DOHH2 (cell line): ENCODE results near the gene LIMK2.

ENCODE experiments used
- H3F3A ChIP-seq: fragments of 200-600 bp; sonication (generic), shearing (Covaris generic); 2 replicates; pipeline ENCODE4 v1.6.0; 2016; ENCODE audit warnings: antibody characterized with exemption, mild to moderate bottlenecking; ENCODE audit not compliant: control insufficient read depth, insufficient read depth
- H3K27ac ChIP-seq: fragments of 200-600 bp; sonication (generic); 2 replicates; pipeline ENCODE4 v1.5.1; 2014; ENCODE audit warnings: low read depth, mild to moderate bottlenecking, low read length, moderate library complexity
- H3K27me3 ChIP-seq: fragments of 200-600 bp; sonication (generic); 2 replicates; pipeline ENCODE4 v1.6.1; 2014; ENCODE audit warnings: mild to moderate bottlenecking, low read length, mixed read lengths; ENCODE audit not compliant: control insufficient read depth
- H3K36me3 ChIP-seq: fragments of 200-600 bp; sonication (generic); 2 replicates; pipeline ENCODE4 v1.6.1; 2014; ENCODE audit warnings: mild to moderate bottlenecking, low read length, moderate library complexity, mixed read lengths; ENCODE audit not compliant: control insufficient read depth
- H3K4me1 ChIP-seq: fragments of 200-600 bp; sonication (generic); 2 replicates; pipeline ENCODE4 v1.6.1; 2014; ENCODE audit warnings: mild to moderate bottlenecking, low read length, mixed read lengths; ENCODE audit not compliant: control insufficient read depth
- H3K4me2 ChIP-seq: fragments of 200-600 bp; sonication (generic); 2 replicates; pipeline ENCODE4 v1.6.0; 2014; ENCODE audit warnings: mild to moderate bottlenecking, low read length, moderate library complexity
- H3K4me3 ChIP-seq: fragments of 200-600 bp; sonication (generic); 2 replicates; pipeline ENCODE4 v1.5.1; 2014; ENCODE audit warnings: mild to moderate bottlenecking, low read length, mixed read lengths
- H3K79me2 ChIP-seq: fragments of 200-600 bp; sonication (generic); 2 replicates; pipeline ENCODE4 v1.6.1; 2014; ENCODE audit warnings: mild to moderate bottlenecking, low read length, mixed read lengths; ENCODE audit not compliant: control insufficient read depth
- H3K9me2 ChIP-seq: fragments of 200-600 bp; sonication (generic); replicated peaks from 2 replicates; pipeline ENCODE4 v1.6.1; 2014; ENCODE audit warnings: mild to moderate bottlenecking, low read length, mixed read lengths; ENCODE audit not compliant: control insufficient read depth
- H3K9me3 ChIP-seq: fragments of 200-600 bp; sonication (generic); 2 replicates; pipeline ENCODE4 v1.6.1; 2014; ENCODE audit warnings: antibody characterized with exemption, low read length, mixed read lengths; ENCODE audit not compliant: control insufficient read depth, insufficient read depth
- H4K20me1 ChIP-seq: fragments of 200-600 bp; sonication (generic); 2 replicates; pipeline ENCODE4 v1.6.0; 2014; ENCODE audit warnings: low read depth, mild to moderate bottlenecking, antibody characterized with exemption, low read length, moderate library complexity; ENCODE audit not compliant: control insufficient read depth, insufficient read depth
- EZH2phosphoT487 ChIP-seq: fragments of 200-600 bp; sonication (generic); IDR thresholded peaks from 2 replicates; pipeline ENCODE4 v1.6.1; 2017; ENCODE audit warnings: borderline replicate concordance, mild to moderate bottlenecking, antibody characterized with exemption, low read length, moderate library complexity, mixed read lengths
- TF ChIP-seq, protein P1 (sequence below): fragments of 200-600 bp; sonication (generic); IDR thresholded peaks from one replicate; pipeline ENCODE4 v1.5.1; 2014; ENCODE audit warnings: antibody characterized with exemption, mild to moderate bottlenecking, low read depth, low read length; ENCODE audit not compliant: poor library complexity, severe bottlenecking

Gene LIMK2

GRCh38 chr22:31271026-31271425 lies 58.9 kb downstream of the LIMK2 start:
- H3K79me2 ChIP-seq = no peaks in the 10 kb centered on the region
- no peaks in the 10 kb centered on the region for H3K9me2 ChIP-seq
- peaks cover 38% of the 10 kb centered on the region for H3K36me3 ChIP-seq
- H3K4me1 ChIP-seq = no peaks in the 10 kb centered on the region
- H3K27me3 ChIP-seq = no peaks in the 10 kb centered on the region
- no peak overlapping the region for H3K4me3 ChIP-seq
- H3K4me2 ChIP-seq = no peak overlapping the region
- H3K27ac ChIP-seq = no peak overlapping the region
- peaks cover 2% of the 10 kb centered on the region; the same call in 1 of the 2 replicates for H3F3A ChIP-seq
- no peaks in the 10 kb centered on the region for H4K20me1 ChIP-seq
- H3K9me3 ChIP-seq = no peaks in the 10 kb centered on the region
- TF ChIP-seq, protein P1, sequence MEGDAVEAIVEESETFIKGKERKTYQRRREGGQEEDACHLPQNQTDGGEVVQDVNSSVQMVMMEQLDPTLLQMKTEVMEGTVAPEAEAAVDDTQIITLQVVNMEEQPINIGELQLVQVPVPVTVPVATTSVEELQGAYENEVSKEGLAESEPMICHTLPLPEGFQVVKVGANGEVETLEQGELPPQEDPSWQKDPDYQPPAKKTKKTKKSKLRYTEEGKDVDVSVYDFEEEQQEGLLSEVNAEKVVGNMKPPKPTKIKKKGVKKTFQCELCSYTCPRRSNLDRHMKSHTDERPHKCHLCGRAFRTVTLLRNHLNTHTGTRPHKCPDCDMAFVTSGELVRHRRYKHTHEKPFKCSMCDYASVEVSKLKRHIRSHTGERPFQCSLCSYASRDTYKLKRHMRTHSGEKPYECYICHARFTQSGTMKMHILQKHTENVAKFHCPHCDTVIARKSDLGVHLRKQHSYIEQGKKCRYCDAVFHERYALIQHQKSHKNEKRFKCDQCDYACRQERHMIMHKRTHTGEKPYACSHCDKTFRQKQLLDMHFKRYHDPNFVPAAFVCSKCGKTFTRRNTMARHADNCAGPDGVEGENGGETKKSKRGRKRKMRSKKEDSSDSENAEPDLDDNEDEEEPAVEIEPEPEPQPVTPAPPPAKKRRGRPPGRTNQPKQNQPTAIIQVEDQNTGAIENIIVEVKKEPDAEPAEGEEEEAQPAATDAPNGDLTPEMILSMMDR = no peak
- TF ChIP-seq EZH2phosphoT487 = no peak

- no peaks in the 10 kb centered on the region for H3K9me2 ChIP-seq
- no peaks in the 10 kb centered on the region for H3K4me1 ChIP-seq
- H3K27ac ChIP-seq = no peak overlapping the region
- no peaks in the 10 kb centered on the region for H3K9me3 ChIP-seq
- no peak overlapping the region for H3K4me3 ChIP-seq
- TF ChIP-seq, protein P1 = no peak
- TF ChIP-seq EZH2phosphoT487 = no peak
- H3F3A ChIP-seq = peaks cover 2% of the 10 kb centered on the region; the same call in 1 of the 2 replicates
- H3K27me3 ChIP-seq = no peaks in the 10 kb centered on the region
- H4K20me1 ChIP-seq = no peaks in the 10 kb centered on the region
- no peaks in the 10 kb centered on the region for H3K79me2 ChIP-seq
- H3K36me3 ChIP-seq = peaks cover 33% of the 10 kb centered on the region
- no peak overlapping the region for H3K4me2 ChIP-seq
Measured at GRCh38 chr22:31271485-31271884, 59.4 kb downstream of the LIMK2 start.

DNA sequence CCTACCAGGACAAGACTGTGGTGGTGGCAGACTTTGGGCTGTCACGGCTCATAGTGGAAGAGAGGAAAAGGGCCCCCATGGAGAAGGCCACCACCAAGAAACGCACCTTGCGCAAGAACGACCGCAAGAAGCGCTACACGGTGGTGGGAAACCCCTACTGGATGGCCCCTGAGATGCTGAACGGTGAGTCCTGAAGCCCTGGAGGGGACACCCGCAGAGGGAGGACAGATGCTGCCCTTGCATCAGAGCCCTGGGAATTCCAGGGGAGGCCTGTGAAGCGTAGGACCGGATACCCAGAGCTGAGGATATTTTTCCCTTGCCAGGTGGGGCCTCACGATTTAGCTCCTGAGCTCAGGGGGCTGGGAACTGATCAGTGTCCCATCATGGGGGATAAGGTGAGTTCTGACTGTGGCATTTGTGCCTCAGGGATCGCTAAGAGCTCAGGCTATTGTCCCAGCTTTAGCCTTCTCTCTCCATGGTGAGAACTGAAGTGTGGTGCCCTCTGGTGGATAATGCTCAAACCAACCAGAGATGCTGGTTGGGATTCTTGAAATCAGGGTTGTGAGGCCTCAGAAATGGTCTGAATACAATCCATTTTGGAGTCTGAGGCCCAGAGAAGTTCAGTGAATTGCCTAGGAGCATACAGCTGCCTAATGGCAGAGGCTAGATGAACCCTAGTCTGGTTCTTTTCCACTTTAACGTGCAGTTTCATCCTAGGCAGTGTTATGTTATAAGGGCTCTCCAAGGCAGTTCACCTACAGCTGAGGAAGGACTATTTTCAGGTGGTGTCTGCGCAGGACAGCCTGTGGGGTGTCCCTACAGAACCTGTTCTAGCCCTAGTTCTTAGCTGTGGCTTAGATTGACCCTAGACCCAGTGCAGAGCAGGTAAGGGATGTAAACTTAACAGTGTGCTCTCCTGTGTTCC lies 60.7 kb downstream of the LIMK2 start:
- Histone ChIP-seq H3K4me3 (no peak overlapping the region), H3K36me3 (peaks cover 37% of the 10 kb centered on the region), H3K4me2 (no peak overlapping the region), H3K79me2 (no peaks in the 10 kb centered on the region), H3K27ac (no peak overlapping the region), H3K9me2 (no peaks in the 10 kb centered on the region), H3K9me3 (no peaks in the 10 kb centered on the region), H3F3A (peaks cover 6% of the 10 kb centered on the region; the same call in 1 of the 2 replicates), H4K20me1 (no peaks in the 10 kb centered on the region), H3K4me1 (no peaks in the 10 kb centered on the region), H3K27me3 (no peaks in the 10 kb centered on the region)
- TF ChIP-seq, protein P1 = peak; percentile 82
- TF ChIP-seq EZH2phosphoT487 = no peak
